Large intestine (tissue), 3 donors: ENCODE measurements around the gene ENTHD1. TPM values are rescaled to one million over a fixed set of nuclear protein-coding genes. Genes with fewer than 3 reads are reported as not detected.

ENCODE experiments used
- DNase-seq, 2 donors: peaks; one replicate each; pipeline versions ENCODE4 v3.0.0 to v3.0.0-alpha.2; 2013
- H3K27ac ChIP-seq: one replicate; pipeline ENCODE4 v1.5.1; 2013; ENCODE audit warnings: low read length
- H3K27me3 ChIP-seq: 2 replicates; pipeline ENCODE4 v1.6.1; 2013; ENCODE audit warnings: low read length; ENCODE audit not compliant: control insufficient read depth, insufficient read depth
- H3K36me3 ChIP-seq: 2 replicates; pipeline ENCODE4 v1.6.1; 2013; ENCODE audit warnings: low read length; ENCODE audit not compliant: control insufficient read depth, insufficient read depth
- H3K4me1 ChIP-seq: one replicate; pipeline ENCODE4 v1.6.1; 2013; ENCODE audit warnings: low read length; ENCODE audit not compliant: control insufficient read depth, insufficient read depth
- H3K4me3 ChIP-seq: one replicate; pipeline ENCODE4 v1.5.1; 2013; ENCODE audit warnings: low read length
- H3K9me3 ChIP-seq: one replicate; pipeline ENCODE4 v1.6.1; 2013; ENCODE audit warnings: mild to moderate bottlenecking, low read depth, low read length, moderate library complexity; ENCODE audit not compliant: control insufficient read depth
- WGBS: methylation state at CpG from one replicate; pipeline ENCODE4 v1.1.5; 2013; ENCODE audit warnings: low lambda C conversion rate; ENCODE audit not compliant: insufficient coverage; 5-methylcytosine and 5-hydroxymethylcytosine counted together
- polyA plus RNA-seq: library from polyadenylated mRNA; unstranded; fragments of 120-200 nt; gene quantifications from one replicate; pipeline ENCODE4 v1.2.1, GENCODE V29; 2013

Gene ENTHD1
- polyA plus RNA-seq, 1 donor: 0.06 TPM

GRCh38 chr22:39819429-39819828, 74.1 kb downstream of the ENTHD1 start:
- DNase-seq: no peak
- no peak overlapping the region for H3K4me3 ChIP-seq
- 100% methylated on average over 1 of the region's 2 CpGs for WGBS
- H3K9me3 ChIP-seq: no peaks in the 10 kb centered on the region
- H3K27me3 ChIP-seq: no peaks in the 10 kb centered on the region
- no peaks in the 10 kb centered on the region for H3K36me3 ChIP-seq
- H3K4me1 ChIP-seq: no peaks in the 10 kb centered on the region
- H3K27ac ChIP-seq: no peak overlapping the region

- Histone ChIP-seq H3K36me3 (no peaks in the 10 kb centered on the region), H3K4me3 (no peak overlapping the region), H3K9me3 (no peaks in the 10 kb centered on the region), H3K27ac (no peak overlapping the region), H3K27me3 (no peaks in the 10 kb centered on the region), H3K4me1 (no peaks in the 10 kb centered on the region)
- no peak for DNase-seq
- no CpG with 5 or more reads among the region's 5 CpGs for WGBS
These were observed 75.5 kb downstream of the ENTHD1 start for GRCh38 chr22:39818094-39818493.

- Histone ChIP-seq H3K27ac (no peak overlapping the region), H3K9me3 (no peaks in the 10 kb centered on the region), H3K36me3 (no peaks in the 10 kb centered on the region), H3K4me1 (no peaks in the 10 kb centered on the region), H3K27me3 (no peaks in the 10 kb centered on the region), H3K4me3 (no peak overlapping the region)
- no peak for DNase-seq
- no CpG with 5 or more reads among the region's 2 CpGs for WGBS
These were observed 77.6 kb downstream of the ENTHD1 start for GRCh38 chr22:39815932-39816331.

- H3K27me3 ChIP-seq: no peaks in the 10 kb centered on the region
- no peaks in the 10 kb centered on the region for H3K4me1 ChIP-seq
- H3K4me3 ChIP-seq: no peak overlapping the region
- H3K9me3 ChIP-seq: no peaks in the 10 kb centered on the region
- H3K27ac ChIP-seq: no peak overlapping the region
- 63% methylated on average over 1 of the region's 4 CpGs for WGBS
- DNase-seq: no peak
- no peaks in the 10 kb centered on the region for H3K36me3 ChIP-seq
These were observed 78.7 kb downstream of the ENTHD1 start for GRCh38 chr22:39814899-39815298.

- no peak overlapping the region for H3K27ac ChIP-seq
- no peaks in the 10 kb centered on the region for H3K27me3 ChIP-seq
- H3K9me3 ChIP-seq: no peaks in the 10 kb centered on the region
- no peaks in the 10 kb centered on the region for H3K4me1 ChIP-seq
- no peaks in the 10 kb centered on the region for H3K36me3 ChIP-seq
- no peak for DNase-seq
- H3K4me3 ChIP-seq: no peak overlapping the region
- WGBS: no CpG with 5 or more reads among the region's 4 CpGs
These were observed 83.6 kb downstream of the ENTHD1 start for GRCh38 chr22:39809772-39810557.

- H3K4me3 ChIP-seq: no peak overlapping the region
- WGBS: no CpG with 5 or more reads among the region's 3 CpGs
- no peaks in the 10 kb centered on the region for H3K27me3 ChIP-seq
- H3K9me3 ChIP-seq: no peaks in the 10 kb centered on the region
- H3K36me3 ChIP-seq: no peaks in the 10 kb centered on the region
- H3K27ac ChIP-seq: no peak overlapping the region
- DNase-seq: no peak
- H3K4me1 ChIP-seq: no peaks in the 10 kb centered on the region
These were observed 85.5 kb downstream of the ENTHD1 start for GRCh38 chr22:39808081-39808480.

GRCh38 chr22:39806109-39806508, 87.5 kb downstream of the ENTHD1 start:
- no CpG with 5 or more reads among the region's 2 CpGs for WGBS
- no peak for DNase-seq
- H3K4me3 ChIP-seq: no peak overlapping the region
- H3K27me3 ChIP-seq: no peaks in the 10 kb centered on the region
- peaks cover 11% of the 10 kb centered on the region for H3K4me1 ChIP-seq
- no peaks in the 10 kb centered on the region for H3K36me3 ChIP-seq
- H3K27ac ChIP-seq: no peak overlapping the region
- H3K9me3 ChIP-seq: no peaks in the 10 kb centered on the region

- H3K36me3 ChIP-seq: no peaks in the 10 kb centered on the region
- H3K27me3 ChIP-seq: no peaks in the 10 kb centered on the region
- no peak for DNase-seq
- H3K9me3 ChIP-seq: no peaks in the 10 kb centered on the region
- 100% methylated on average over 1 of the region's 5 CpGs for WGBS
- no peak overlapping the region for H3K4me3 ChIP-seq
- H3K27ac ChIP-seq: no peak overlapping the region
- H3K4me1 ChIP-seq: peaks cover 20% of the 10 kb centered on the region
These were observed 88.4 kb downstream of the ENTHD1 start for GRCh38 chr22:39805117-39805516.

GRCh38 chr22:39802682-39803081, 90.9 kb downstream of the ENTHD1 start:
- H3K4me3 ChIP-seq: no peak overlapping the region
- WGBS: 40% methylated on average over 2 of the region's 4 CpGs
- peaks cover 20% of the 10 kb centered on the region for H3K9me3 ChIP-seq
- H3K36me3 ChIP-seq: no peaks in the 10 kb centered on the region
- peaks cover 26% of the 10 kb centered on the region for H3K4me1 ChIP-seq
- DNase-seq: peak; percentile 49 to 77
- H3K27me3 ChIP-seq: no peaks in the 10 kb centered on the region
- H3K27ac ChIP-seq: no peak overlapping the region

- DNase-seq: peak; percentile 28 to 54
- peaks cover 26% of the 10 kb centered on the region for H3K4me1 ChIP-seq
- H3K9me3 ChIP-seq: peaks cover 34% of the 10 kb centered on the region
- H3K4me3 ChIP-seq: no peak overlapping the region
- no peaks in the 10 kb centered on the region for H3K27me3 ChIP-seq
- H3K27ac ChIP-seq: peak overlapping the region; percentile 47
- H3K36me3 ChIP-seq: no peaks in the 10 kb centered on the region
- 0% methylated on average over 1 of the region's 2 CpGs for WGBS
These were observed 92.6 kb downstream of the ENTHD1 start for GRCh38 chr22:39800790-39801520.
